C4-2B (cell line): ENCODE data around the gene PTGDS.

Experiments used
- CTCF ChIP-seq: fragments of 450-650 bp; conservative IDR thresholded peaks from 2 replicates; pipeline ENCODE4 v1.5.1; 2017; ENCODE audit warnings: mild to moderate bottlenecking
- ZFX ChIP-seq: fragments of 450-650 bp; IDR thresholded peaks from 2 replicates; pipeline ENCODE4 v1.6.1; 2017

GRCh38 chr9:136954270-136955083, 22.8 kb upstream of the PTGDS start:
- no peak for TF ChIP-seq CTCF
- TF ChIP-seq ZFX: no peak
